HEK293T (cell line): ENCODE results near the gene LIMCH1.
A peak's percentile ranks its signal among the peaks of the same experiment; 100 is the strongest.

Experiments used
- CTCF ChIA-PET: fragments of 350-600 bp; formaldehyde crosslinking; extraction: SDS; loops from one replicate; lab custom pipeline; 2021; ENCODE audit warnings: antibody characterized with exemption, inconsistent platforms; lab: Yijun Ruan, JAX
- POLR2A ChIA-PET: fragments of 350-600 bp; formaldehyde crosslinking; extraction: SDS; loops from one replicate; lab custom pipeline; 2020; ENCODE audit warnings: antibody characterized with exemption, inconsistent platforms; lab: Yijun Ruan, JAX
- DNase-seq: peaks from one replicate; pipeline ENCODE4 v3.0.0; 2012; ENCODE audit warnings: mixed read lengths; ENCODE audit errors: extremely low spot score
- ARNT ChIP-seq: fragments of 450-650 bp; IDR thresholded peaks from 2 replicates; pipeline ENCODE4 v1.6.1; 2017; ENCODE audit warnings: mild to moderate bottlenecking
- BHLHE40 ChIP-seq: fragments of 450-650 bp; IDR thresholded peaks from 2 replicates; pipeline ENCODE4 v1.6.1; 2016; ENCODE audit warnings: mild to moderate bottlenecking, moderate library complexity, borderline replicate concordance
- CTBP1 ChIP-seq: fragments of 450-650 bp; IDR thresholded peaks from 2 replicates; pipeline ENCODE4 v1.6.1; 2016; ENCODE audit warnings: borderline replicate concordance
- ELF4 ChIP-seq: fragments of 450-650 bp; IDR thresholded peaks from 2 replicates; pipeline ENCODE4 v1.6.1; 2017; ENCODE audit warnings: antibody characterized with exemption
- FOXA1 ChIP-seq: fragments of 450-650 bp; IDR thresholded peaks from 2 replicates; pipeline ENCODE4 v1.6.1; 2016; ENCODE audit warnings: mild to moderate bottlenecking
- FOXK2 ChIP-seq: fragments of 450-650 bp; IDR thresholded peaks from 2 replicates; pipeline ENCODE4 v1.6.1; 2016; ENCODE audit warnings: mild to moderate bottlenecking
- FOXM1 ChIP-seq: fragments of 450-650 bp; IDR thresholded peaks from 2 replicates; pipeline ENCODE4 v1.6.1; 2017; ENCODE audit warnings: mild to moderate bottlenecking, borderline replicate concordance
- HDGF ChIP-seq: fragments of 450-650 bp; IDR thresholded peaks from 2 replicates; pipeline ENCODE4 v1.6.1; 2017; ENCODE audit warnings: antibody characterized with exemption, borderline replicate concordance
- L3MBTL2 ChIP-seq: fragments of 450-650 bp; conservative IDR thresholded peaks from 2 replicates; pipeline ENCODE4 v1.6.1; 2016; ENCODE audit warnings: mild to moderate bottlenecking
- LEF1 ChIP-seq: fragments of 450-650 bp; IDR thresholded peaks from 2 replicates; pipeline ENCODE4 v1.6.1; 2017; ENCODE audit warnings: mild to moderate bottlenecking, borderline replicate concordance
- NFRKB ChIP-seq: fragments of 450-650 bp; IDR thresholded peaks from 2 replicates; pipeline ENCODE4 v1.6.1; 2016; ENCODE audit warnings: mild to moderate bottlenecking, moderate library complexity
- SP1 ChIP-seq: fragments of 450-650 bp; IDR thresholded peaks from 2 replicates; pipeline ENCODE4 v1.6.1; 2017
- SUZ12 ChIP-seq: fragments of 450-650 bp; IDR thresholded peaks from 2 replicates; pipeline ENCODE4 v1.6.1; 2016; ENCODE audit warnings: mild to moderate bottlenecking
- TARDBP ChIP-seq: fragments of 450-650 bp; IDR thresholded peaks from 2 replicates; pipeline ENCODE4 v1.6.1; 2016
- ZNF384 ChIP-seq: fragments of 450-650 bp; IDR thresholded peaks from 2 replicates; pipeline ENCODE4 v1.6.1; 2016
- TF ChIP-seq, protein P1 (sequence below): fragments of 450-650 bp; IDR thresholded peaks from 2 replicates; pipeline ENCODE4 v1.6.1; 2016

LIMCH1 gene

DNA sequence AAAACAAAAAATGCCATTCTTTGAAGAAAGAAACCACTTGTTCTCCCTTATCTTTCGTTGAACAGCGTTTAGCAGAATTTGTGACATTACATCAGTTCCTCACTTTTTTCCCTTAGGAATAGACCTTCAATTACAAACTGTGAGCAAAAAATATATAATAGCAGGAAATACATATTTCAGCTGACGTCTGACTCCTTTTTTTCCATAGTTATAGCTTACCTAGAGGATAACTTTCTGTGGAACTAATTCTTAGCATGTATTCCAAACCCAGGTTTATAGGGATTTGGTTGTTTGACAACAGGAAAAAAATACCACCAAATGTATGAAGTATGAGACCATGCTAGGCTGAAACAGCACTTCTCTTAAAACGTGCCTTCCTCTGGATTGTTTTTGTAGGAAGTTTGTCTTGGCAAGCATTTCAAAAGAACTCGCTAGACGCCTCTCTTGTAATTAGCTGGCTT is 2.0 kb upstream of the LIMCH1 start:
- no peak for TF ChIP-seq TARDBP
- TF ChIP-seq FOXK2, result no peak
- TF ChIP-seq L3MBTL2, result no peak
- TF ChIP-seq SUZ12, result no peak
- TF ChIP-seq BHLHE40, result no peak
- no peak for TF ChIP-seq LEF1
- TF ChIP-seq NFRKB, result no peak
- TF ChIP-seq FOXM1, result no peak
- TF ChIP-seq ELF4, result no peak
- no peak for TF ChIP-seq HDGF
- TF ChIP-seq ZNF384, result no peak
- TF ChIP-seq, protein P1, sequence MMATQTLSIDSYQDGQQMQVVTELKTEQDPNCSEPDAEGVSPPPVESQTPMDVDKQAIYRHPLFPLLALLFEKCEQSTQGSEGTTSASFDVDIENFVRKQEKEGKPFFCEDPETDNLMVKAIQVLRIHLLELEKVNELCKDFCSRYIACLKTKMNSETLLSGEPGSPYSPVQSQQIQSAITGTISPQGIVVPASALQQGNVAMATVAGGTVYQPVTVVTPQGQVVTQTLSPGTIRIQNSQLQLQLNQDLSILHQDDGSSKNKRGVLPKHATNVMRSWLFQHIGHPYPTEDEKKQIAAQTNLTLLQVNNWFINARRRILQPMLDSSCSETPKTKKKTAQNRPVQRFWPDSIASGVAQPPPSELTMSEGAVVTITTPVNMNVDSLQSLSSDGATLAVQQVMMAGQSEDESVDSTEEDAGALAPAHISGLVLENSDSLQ, result no peak
- TF ChIP-seq ARNT, result no peak
- no peak for DNase-seq
- POLR2A ChIA-PET, result no interaction called here
- CTCF ChIA-PET, result no interaction called here

DNA sequence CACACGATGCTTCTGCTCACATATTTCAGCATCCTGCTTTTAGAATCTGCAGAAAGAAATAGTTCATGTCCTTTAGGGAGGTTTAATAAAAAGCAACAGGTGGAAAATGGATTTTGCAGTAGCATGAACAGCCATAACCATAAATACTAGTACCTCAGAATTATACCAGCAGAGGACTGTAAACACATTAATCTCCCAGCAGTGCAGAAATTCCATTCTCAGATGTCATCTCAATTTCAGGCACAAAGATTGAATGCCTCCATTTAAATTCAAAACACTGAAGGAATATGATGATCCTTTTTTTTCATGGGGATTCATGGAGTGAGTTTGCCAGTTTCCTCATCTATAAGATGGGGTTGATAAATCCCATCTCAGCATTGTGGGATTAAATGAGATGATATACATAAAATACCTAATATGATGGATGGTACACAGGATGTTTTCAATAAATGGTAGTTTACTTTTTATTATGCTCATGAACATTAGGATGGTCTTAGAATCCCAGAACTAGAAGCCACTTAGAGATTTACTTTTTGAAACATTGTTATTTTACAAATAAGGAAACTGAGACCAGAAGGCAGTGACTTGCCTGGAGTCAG is 566 bp upstream of the LIMCH1 start:
- TF ChIP-seq SUZ12, result no peak
- TF ChIP-seq, protein P1, result peak; percentile 42
- ChIA-PET CTCF (no interaction called here), POLR2A (no interaction called here)
- no peak for DNase-seq

DNA sequence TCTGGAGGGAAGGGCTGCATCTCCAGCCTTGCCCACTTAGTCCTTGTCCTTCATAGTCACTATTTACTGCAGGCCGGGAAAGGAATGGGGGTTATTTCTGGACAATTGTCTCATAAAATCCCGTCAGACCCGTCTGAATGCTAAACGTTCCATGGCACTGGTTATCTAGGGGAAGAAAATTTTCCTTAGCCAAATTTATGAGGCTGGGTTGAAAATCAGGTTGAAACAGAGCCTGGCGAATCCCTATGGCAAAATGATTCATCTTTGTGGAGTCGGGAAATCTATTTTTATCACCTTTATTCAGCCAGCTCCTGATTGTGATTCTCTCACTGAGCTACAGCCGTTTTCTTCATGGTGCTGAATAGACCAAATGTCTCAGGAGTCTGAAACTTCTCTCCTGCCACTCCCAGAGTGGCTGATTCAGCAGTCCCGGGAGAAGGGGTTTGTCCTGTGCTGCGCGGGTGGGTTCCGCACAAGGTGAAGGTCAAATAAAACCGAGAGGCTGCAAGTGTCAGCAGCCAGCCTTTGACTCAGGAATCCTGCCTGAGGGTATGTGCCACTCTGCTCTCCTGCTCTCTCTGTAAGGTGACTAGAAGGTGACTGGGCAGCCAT is 1.0 kb downstream of the LIMCH1 start:
- POLR2A ChIA-PET, result no interaction called here
- DNase-seq, result no peak
- no peak for TF ChIP-seq BHLHE40
- no peak for TF ChIP-seq ELF4
- no peak for TF ChIP-seq L3MBTL2
- no peak for TF ChIP-seq FOXK2
- TF ChIP-seq HDGF, result no peak
- TF ChIP-seq FOXM1, result no peak
- no peak for TF ChIP-seq CTBP1
- TF ChIP-seq FOXA1, result no peak
- no peak for TF ChIP-seq NFRKB
- no peak for TF ChIP-seq SUZ12
- no peak for TF ChIP-seq ARNT
- no peak for TF ChIP-seq SP1
- CTCF ChIA-PET, result no interaction called here

DNA sequence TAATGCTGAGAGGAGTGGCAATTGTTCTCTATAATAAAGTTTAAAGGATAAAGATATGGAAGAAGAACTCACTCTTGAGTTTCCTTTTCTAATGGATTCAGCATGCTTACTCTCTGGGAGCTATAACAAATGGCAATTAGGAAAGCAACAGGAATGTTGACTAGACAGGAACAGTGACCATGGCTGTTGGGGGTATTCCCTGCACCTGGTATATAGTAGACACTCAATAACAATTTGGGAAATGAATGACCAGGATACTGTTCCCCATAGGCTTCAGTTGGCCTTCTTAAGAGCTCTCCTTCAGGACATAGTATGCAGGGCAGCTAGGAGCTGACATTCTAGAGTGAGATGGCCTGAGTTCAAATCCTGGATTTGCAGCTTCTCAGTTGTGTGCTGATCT is 1.8 kb downstream of the LIMCH1 start:
- TF ChIP-seq BHLHE40 (no peak), LEF1 (no peak), FOXM1 (no peak), SUZ12 (no peak), NFRKB (no peak), FOXK2 (no peak), L3MBTL2 (no peak), ZNF384 (no peak), SP1 (no peak), TARDBP (no peak), HDGF (no peak), ARNT (no peak), FOXA1 (no peak), CTBP1 (no peak)
- TF ChIP-seq, protein P1, result no peak
- DNase-seq, result no peak
- POLR2A ChIA-PET, result no interaction called here
- CTCF ChIA-PET, result no interaction called here

DNA sequence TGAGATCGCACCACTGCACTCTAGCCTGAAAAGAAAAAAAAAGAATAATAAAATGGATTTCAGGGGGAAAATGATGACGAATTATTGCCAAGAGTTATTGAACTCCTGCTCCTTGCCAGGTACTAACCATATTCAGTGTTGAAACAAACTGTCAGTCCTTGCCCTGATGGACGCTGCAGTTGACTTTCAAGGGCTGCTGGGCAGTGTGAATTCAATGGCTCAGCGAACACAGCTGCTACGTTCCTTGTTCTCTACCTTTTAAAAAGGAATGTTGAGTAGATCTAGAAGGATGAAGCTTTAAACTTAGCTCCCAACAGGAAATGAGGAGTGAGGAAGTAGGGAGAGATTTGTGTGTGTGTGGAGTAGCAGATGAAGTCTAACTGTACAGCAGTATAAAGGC is 2.7 kb downstream of the LIMCH1 start:
- TF ChIP-seq TARDBP, result no peak
- no peak for TF ChIP-seq L3MBTL2
- TF ChIP-seq LEF1, result no peak
- TF ChIP-seq CTBP1, result no peak
- TF ChIP-seq FOXA1, result no peak
- TF ChIP-seq SUZ12, result no peak
- TF ChIP-seq FOXK2, result no peak
- no peak for TF ChIP-seq ELF4
- DNase-seq, result no peak
- POLR2A ChIA-PET, result no interaction called here
- CTCF ChIA-PET, result no interaction called here

DNA sequence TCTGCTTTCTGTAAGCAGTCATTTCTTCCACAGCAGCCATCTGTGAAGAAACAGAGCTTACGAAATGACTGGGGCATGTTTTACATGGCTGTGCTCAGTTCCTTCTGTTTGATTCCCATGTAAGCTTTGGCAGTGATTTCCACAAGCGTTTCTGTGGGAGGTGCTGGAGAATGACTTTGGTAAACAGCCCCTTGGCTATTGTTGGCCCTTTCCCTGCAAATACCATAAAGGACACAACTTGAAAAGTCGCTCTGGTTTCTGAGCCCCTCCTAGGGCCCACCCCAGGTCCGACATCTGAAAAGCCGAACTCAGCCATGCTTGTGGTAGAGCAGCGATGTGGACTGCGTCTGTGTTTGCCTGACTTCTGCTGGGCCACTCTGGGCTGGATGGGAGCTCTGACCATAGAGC is 3.7 kb downstream of the LIMCH1 start:
- ChIA-PET POLR2A (interaction anchor here (0.9 kb wide), 1 partner anchor 24 kb away, joined by 3 read pairs; no protein-coding TSS in a partner anchor), CTCF (interaction anchor here (0.7 kb wide), 1 partner anchor 126 kb away, joined by 3 read pairs; no protein-coding TSS in a partner anchor)
- no peak for DNase-seq
- TF ChIP-seq BHLHE40 (no peak), FOXA1 (no peak)
